GM21360 (cell line): ENCODE data around the gene BCL2L1.
"Not testable (repeated sequence)": the region's sequence is repeated elsewhere in the genome, so short reads cannot be mapped to it uniquely, and the experiment has no call there.

ENCODE experiments used
- ATAC-seq: cut with Tn5 transposase; IDR thresholded peaks from one replicate; pipeline ENCODE4 v1.9.1; 2021; ENCODE audit warnings: mild to moderate bottlenecking, moderate library complexity; ENCODE audit not compliant: unreplicated experiment

BCL2L1 gene

DNA sequence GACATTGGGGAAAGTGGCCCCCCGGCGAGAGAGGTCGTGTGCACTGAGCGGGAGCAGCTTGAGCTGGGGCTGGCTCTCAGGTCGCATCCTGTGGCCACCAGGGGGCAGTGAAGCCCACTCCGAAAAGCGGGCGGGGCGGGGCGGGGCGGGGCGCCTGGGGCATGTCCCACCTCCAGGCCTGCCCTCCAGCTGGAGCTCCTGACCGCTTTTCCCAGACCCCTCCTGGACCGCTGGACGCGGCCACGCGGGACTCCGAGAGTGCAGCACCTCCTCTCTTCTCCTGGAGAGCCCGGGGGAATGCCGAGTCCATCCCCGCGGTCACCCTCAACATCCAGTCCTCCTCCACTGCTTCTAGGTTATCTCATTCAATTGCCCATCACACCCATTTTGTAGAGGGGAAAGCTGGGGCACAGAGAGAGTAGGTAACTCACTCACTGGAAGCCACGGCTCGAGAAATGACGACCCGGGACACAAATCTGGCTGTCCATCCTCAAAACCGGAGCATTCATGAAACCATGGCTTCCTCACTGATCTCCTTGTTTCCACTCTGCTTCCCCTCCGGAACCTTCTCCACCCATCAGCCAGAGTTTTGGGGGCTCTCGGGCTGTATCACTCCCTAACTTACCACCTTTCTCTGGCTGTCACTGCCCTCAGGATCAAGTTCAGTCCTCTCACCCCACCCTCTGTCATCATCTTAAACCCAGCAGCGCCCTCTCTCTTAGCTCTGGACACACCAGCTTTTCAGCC lies 60.9 kb downstream of the BCL2L1 start:
- no peak for ATAC-seq

DNA sequence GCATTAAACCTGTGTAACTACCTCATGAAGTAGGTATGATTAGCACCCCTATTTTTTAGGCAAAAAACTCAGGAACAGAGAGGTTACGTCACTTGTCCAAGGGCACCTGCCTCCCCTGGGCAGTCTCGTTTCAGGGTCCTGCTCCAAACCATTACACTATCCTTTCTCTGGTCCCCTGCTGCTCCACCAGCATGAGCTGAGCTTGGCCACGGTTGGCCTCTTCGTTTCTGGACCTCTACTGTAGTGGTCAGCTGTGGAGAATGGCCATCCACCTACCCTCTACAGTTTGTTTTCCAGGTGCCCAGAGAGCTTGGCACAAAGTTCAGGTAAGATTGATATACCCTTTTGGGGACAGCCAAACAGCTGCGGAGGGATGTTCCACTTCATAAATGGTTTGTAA lies 68.1 kb downstream of the BCL2L1 start:
- ATAC-seq: no peak

- ATAC-seq: no peak
Observed at GRCh38 chr20:31653561-31653960, 69.1 kb downstream of the BCL2L1 start.

DNA sequence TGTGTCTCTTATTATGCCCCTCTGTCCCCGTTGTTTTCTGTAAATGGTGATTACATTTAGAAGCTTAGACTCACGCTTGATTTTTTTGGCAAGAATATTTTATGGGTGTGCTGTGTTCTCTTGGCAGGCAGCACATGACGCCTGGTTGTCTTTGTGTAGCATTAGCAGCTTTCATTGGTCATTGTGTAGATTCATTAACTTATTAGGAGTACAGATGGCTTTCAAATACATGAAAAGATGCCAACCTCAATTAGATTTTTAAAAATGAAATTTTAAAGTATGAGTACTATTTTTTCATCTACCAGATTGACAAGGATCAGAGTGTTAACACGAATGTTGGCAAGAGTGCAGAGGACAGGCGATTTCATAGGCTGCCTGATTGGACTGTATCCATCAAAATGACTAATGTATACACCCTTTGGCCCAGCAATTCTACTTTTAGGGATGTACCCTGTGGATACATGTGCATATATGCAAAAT lies 69.7 kb downstream of the BCL2L1 start:
- ATAC-seq: no peak

GRCh38 chr20:31648104-31648503 lies 74.6 kb downstream of the BCL2L1 start:
- ATAC-seq: not testable (repeated sequence)

GRCh38 chr20:31644701-31645100 lies 78.0 kb downstream of the BCL2L1 start:
- ATAC-seq: no peak

DNA sequence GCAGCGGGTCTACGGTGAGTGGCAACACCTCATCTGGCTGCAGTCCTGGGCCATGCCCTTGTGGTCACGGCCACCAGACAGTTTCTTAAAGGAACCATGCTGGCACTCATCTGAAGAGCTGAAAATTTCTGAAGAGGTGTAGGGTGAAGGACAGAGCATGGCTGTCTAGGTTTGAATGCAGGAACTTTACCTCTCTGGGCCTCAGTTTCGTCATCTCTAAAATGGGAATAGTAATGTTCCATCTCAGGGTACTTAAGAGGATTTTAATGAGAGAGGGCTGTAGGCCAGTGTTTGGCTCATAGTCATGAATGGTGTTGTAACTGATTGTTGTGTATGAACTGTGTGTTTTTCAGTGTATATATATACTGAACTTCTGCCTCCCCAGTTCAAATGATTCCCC lies 79.1 kb downstream of the BCL2L1 start:
- no peak for ATAC-seq

- ATAC-seq: no peak
Observed at GRCh38 chr20:31642837-31643236, 79.8 kb downstream of the BCL2L1 start.

- ATAC-seq: no peak
Observed at GRCh38 chr20:31641391-31641790, 81.3 kb downstream of the BCL2L1 start.

DNA sequence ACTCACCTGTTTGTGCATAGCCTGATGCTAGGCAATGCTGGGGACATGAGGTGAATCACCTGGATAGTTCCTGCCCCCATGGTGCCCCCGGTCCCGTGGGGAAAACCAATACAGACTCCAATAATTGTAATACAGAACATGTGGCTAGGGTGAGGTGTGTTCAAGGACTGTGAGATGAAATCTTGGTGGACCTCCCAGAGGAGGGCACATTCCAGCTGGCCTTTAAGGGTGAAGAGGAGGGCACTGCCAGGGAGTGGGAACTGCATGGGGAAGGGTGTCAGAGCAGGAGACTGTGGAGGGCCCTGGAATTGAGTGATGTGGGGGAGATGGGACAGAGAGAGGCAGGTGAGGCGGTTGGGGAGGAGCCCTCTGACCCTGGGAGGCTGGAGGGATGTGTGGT lies 82.4 kb downstream of the BCL2L1 start:
- no peak for ATAC-seq

DNA sequence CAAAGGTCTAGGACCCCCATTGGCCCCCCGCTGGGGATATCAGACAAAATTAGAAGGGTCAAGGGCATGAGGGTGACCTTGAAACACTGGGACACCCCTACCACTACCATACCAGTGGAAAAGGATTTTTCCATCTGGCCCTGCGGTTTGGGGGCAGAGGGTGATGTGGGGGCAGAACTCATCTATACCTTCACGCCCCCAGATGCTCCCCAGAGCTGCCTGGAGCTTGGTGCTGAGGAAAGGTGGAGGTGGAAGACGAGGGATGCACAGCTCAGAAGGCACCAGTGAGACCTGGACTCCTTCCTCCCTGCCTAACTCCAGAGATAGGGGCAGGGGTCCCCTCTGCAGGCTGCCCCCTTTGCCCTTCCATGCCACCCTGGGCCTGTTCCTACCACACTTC lies 83.9 kb downstream of the BCL2L1 start:
- no peak for ATAC-seq

DNA sequence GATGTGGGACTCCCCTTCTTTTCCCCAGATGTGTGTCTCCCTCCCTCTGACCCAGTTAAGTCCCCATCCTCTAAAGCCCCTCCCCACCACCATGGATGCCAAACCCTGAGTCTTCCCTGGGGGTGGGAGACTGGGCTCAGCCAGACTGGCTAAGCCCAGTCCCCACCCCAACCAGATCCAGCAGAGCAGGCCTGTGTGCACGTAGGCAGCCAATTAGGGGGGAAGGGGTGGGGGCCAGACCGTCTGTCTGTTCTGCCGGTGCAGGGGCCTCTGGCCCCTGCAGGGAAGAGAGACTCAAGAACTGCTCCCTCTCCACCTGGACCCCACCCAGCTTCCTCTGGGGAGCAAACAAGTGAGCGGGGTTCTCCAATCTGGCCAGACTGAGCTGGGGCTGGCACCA lies 84.4 kb downstream of the BCL2L1 start:
- no peak for ATAC-seq

- no peak for ATAC-seq
Observed at GRCh38 chr20:31637660-31638059, 85.0 kb downstream of the BCL2L1 start, which contains the start of gene COX4I2. Gene COX4I2 (plus strand): TSS chr20:31637912. CDS start chr20:31639018, 1,106 bp downstream.

DNA sequence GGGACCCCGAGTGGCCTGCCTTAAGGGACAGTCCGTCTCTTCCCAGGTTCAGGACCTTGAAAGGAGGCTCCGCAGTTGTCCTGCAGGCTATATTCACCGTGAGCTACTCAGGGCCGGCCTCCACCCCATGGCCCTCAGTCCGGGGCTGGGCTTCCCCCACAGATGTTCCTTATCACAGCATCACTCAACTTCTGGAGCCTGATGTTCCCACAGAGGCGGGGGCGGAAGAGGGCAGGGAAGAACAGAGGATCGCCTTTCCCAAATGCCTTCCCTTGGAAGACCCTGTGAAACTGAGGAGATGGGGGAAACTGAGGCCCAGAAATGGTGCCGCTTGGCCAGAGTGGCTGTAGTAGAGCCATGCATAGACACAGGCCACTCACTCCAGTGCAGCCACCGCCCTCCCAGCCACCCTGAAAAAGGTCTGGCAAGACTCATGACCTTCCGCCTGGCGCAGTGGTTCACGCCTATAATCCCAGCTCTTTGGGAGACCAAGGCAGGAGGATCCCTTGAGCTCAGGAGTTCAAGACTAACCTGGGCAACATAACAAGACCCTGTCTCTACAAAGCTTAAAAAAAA lies 89.2 kb downstream of the BCL2L1 start:
- no peak for ATAC-seq

- no peak for ATAC-seq
Observed at GRCh38 chr20:31632548-31633338, 89.9 kb downstream of the BCL2L1 start.

DNA sequence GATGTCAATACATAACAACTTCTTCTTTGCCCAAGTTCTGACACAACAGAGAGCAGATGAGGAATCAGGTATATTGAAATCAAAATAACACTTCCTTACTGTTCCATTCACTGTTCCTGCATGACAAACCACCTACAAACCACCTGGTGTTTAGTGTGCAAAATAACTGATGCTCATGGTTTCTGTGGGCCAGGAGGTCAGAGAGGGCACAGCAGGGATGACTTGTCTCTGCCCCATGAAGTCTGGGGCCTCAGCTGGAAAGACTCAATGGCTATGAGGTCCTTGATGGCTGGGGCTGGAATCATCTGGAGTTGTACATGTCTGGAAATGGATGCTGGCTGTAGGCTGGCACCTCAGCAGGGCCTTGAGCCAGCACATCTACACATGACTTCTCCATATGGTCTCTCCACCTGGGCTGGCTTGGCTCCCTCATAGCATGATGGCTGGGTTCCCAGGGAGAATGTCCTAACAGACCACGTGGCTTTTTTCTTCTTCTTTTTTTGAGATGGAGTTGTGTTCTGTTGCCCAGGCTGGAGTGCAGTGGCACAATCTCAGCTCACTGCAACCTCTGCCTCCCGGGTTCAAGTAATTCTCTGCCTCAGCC lies 92.4 kb downstream of the BCL2L1 start:
- no peak for ATAC-seq

DNA sequence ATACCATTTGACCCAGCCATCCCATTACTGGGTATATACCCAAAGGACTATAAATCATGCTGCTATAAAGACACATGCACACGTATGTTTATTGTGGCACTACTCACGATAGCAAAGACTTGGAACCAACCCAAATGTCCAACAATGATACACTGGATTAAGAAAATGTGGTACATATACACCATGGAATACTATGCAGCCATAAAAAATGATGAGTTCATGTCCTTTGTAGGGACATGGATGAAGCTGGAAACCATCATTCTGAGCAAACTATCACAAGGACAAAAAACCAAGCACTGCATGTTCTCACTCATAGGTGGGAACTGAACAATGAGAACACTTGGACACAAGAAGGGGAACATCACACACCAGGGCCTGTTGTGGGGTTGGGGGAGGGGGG lies 94.6 kb downstream of the BCL2L1 start:
- not testable (repeated sequence) for ATAC-seq

DNA sequence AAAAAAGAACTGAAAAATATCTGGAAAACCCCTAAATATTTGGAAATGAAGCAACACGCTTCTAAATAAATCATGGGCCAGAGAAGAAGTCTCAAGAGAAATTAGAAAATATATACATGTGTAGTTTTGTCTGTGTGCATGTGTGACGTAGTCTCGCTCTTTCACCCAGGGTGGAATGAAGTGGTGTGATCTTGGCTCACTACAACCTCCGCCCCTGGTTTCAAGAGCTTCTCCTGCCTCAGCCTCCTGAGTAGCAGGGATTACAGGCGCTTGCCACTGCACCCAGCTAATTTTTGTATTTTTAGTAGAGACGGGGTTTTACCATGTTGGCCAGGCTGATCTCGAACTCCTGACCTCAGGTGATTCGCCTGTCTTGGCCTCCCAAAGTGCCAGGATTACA lies 96.1 kb downstream of the BCL2L1 start:
- ATAC-seq: not testable (repeated sequence)

DNA sequence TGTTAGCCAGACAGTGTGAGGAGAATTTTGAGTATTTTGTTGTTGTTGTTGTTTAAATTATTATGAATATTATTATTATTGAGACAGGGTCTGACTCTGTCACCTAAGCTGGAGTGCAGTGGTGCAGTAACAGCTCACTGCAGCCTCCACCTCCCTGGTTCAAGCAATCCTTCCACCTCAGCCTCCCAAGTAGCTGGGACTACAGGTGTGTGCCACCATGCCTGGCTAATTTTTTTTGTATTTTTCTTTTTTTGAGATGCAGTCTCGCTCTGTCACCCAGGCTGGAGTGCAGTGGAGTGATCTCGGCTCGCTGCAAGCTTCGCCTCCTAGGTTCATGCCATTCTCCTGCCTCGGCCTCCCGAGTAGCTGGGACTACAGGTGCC lies 99.6 kb downstream of the BCL2L1 start:
- ATAC-seq: not testable (repeated sequence)

- no peak for ATAC-seq
Observed at GRCh38 chr20:31620246-31620645, 102.4 kb downstream of the BCL2L1 start.

DNA sequence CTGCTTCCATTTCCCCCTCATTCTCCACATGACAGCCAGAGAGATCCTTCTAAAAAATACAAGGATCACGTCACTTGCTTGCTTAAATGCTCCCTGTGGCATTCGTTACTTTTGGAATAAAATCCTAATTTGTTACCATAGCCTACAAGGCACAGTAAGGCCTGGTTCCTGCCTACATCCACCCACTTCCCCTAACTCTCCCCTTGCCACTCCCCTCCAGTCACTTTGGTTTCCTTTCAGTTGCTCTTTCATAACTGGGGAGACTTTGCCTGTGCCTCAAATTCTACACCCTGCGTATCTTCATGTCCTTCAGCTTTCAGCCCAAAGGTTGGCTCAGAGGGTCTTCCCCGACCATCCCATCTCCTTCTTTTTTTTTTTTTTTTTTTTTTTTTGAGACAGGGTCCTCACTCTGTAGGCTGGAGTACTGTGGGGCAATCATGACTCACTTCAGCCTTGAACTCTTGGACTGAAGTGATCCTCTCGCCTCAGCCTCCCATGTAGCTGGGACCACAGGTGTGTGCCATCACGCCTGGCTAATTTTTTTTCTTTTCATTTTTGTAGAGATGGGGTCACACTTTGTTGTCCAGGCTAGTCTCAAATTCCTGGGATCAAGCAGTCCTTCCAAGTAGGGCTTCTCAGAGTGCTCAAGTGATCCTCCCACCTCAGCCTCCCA lies 105.1 kb downstream of the BCL2L1 start:
- no peak for ATAC-seq
